Measurements from ENCODE around the gene CNGA3.

CNGA3 gene

GRCh38 chr2:98446850-98447249, 100.6 kb downstream of the CNGA3 start:
- no peaks in the 10 kb centered on the region for H3K36me3 ChIP-seq
- H3K9me3 ChIP-seq (ENCODE audit: severe bottlenecking) = no peaks in the 10 kb centered on the region
- H3K27me3 ChIP-seq (ENCODE audit: insufficient read depth, low read depth, severe bottlenecking) = no peaks in the 10 kb centered on the region
- no peak overlapping the region for H3K4me3 ChIP-seq (ENCODE audit: low read depth, low read length)
- no peak for TF ChIP-seq CTCF (IDR thresholded peaks at IDR 0.05; ENCODE audit: low read depth, low read length)
- H3K27ac ChIP-seq = no peak overlapping the region
- DNase-seq = no peak

Measured in WERI-Rb-1 (cell line).